CD4-positive, alpha-beta T cell treated with Interleukin-4 for 4 hours (primary cell): ENCODE data around the gene KLHDC7B.

ENCODE experiments used
- DNase-seq: peaks from one replicate; pipeline ENCODE4 v3.0.0-alpha.2; 2020

The KLHDC7B gene

DNA sequence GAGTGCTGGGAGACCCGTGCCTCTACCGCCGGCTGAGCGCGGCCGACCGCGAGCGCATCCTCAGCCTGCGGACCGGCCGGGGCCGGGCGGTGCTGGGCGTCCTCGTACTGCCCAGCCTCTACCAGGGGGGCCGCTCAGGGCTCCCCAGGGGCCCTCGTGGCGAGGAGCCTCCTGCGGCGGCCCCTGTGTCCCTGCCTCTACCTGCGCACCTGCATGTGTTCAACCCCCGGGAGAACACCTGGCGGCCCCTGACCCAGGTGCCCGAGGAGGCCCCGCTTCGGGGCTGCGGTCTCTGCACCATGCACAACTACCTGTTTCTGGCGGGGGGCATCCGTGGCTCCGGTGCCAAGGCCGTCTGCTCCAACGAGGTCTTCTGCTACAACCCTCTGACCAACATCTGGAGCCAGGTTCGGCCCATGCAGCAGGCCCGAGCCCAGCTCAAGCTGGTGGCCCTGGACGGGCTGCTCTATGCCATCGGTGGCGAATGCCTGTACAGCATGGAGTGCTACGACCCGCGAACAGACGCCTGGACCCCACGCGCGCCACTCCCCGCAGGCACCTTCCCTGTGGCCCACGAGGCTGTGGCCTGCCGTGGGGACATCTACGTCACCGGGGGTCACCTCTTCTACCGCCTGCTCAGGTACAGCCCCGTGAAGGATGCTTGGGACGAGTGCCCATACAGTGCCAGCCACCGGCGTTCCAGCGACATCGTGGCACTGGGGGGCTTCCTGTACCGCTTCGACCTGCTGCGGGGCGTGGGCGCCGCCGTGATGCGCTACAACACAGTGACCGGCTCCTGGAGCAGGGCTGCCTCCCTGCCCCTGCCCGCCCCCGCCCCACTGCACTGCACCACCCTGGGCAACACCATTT lies 3.5 kb downstream of the KLHDC7B start:
- DNase-seq: no peak

DNA sequence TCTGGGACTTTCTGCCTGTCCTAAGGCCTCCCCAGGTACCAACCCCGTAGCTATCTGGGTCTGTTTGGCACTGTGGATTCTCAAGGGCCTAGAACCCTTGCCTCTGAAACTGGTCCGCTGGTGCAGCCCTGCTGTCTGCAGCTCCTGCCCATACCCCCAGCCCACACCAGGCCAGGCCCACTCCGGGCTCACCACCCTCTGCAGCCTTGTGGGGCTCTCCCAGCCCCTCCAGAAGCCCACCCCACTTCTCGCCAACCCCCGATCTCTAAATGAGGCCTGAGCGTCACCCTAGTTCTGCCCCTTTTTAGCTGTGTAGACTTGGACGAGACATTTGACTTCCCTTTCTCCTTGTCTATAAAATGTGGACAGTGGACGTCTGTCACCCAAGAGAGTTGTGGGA lies 4.7 kb downstream of the KLHDC7B start:
- no peak for DNase-seq

DNA sequence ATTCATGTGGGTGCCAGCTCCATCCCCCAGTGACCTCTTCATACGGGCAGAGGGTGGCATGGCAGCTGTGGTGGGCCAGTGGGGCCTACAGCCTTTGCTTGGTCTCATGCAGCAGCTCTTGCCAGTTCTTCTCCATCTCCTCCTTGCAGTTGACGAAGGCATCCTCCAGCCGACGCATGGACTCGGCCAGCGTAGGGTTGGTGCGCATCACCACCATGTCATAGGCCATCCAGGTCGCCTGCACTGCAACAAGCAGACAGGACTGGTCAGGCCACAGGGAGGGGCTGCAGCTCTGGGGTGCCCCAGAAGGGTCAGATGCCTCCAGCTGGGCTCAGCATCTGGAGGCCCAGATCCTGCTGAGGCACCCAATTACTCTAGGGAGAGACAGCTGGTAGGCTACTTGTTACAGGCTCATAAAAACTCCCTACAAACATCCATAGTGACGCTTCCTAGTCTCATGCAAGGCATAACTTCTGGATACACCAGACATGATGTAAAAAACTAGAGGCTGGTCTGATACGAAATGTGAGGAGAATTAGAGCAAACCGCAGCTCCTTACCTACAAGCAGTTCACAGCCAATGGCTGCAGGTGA lies 5.6 kb downstream of the KLHDC7B start:
- DNase-seq: no peak

DNA sequence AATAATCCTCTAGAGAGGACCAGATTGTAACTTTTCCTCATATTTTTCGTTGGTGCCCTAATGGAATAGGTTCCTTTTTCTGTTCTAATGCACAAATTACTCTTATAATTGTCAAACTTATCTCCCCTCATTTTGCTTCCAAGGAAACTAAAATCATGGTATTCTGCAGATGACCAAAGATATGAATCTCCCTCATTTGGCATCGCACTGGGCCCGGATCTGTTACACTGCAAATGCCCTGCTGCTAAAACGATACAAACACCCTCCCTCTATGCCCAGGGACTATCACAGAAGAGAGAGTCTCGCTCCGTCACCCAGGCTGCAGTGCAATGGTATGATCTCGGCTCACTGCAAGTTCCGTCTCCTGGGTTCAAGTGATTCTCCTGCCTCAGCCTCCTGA lies 7.6 kb downstream of the KLHDC7B start:
- DNase-seq: no peak

DNA sequence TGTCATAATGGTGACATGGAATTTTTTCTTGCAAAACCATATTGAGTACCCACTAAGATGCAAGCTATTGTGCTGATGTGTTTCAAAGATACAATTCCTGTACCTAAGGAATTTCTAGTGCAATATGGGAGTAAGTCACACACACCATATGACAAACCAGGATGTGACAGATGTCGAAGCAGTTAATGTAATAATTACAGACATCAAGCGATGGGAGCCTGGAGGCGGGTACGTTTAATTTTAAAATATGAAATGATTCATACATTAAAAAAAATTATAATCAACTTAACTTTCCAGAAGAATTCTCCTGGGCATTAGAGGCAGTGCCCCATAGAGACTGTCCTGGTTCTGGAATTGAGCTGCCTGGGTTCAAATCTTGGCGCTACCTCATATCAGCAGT lies 11.0 kb downstream of the KLHDC7B start:
- no peak for DNase-seq

DNA sequence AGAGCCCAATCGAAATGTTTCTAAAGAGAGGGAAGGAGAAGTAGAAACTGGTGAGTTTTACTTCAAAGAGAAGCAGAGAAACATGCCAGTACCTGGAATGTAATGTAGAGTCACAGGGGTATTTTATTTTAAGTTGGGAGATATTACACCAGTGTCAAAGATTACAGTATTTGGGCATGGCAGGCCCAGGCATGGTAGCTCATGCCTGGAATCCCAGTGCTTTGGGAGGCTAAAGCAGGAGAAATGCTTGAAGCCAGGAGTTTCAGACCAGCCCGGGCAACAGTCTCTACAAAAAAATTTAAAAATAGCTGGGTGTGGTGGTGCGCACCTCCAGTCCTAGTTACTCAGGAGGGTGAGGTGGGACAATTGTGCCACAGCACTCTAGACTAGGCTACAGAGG lies 14.3 kb downstream of the KLHDC7B start:
- no peak for DNase-seq

DNA sequence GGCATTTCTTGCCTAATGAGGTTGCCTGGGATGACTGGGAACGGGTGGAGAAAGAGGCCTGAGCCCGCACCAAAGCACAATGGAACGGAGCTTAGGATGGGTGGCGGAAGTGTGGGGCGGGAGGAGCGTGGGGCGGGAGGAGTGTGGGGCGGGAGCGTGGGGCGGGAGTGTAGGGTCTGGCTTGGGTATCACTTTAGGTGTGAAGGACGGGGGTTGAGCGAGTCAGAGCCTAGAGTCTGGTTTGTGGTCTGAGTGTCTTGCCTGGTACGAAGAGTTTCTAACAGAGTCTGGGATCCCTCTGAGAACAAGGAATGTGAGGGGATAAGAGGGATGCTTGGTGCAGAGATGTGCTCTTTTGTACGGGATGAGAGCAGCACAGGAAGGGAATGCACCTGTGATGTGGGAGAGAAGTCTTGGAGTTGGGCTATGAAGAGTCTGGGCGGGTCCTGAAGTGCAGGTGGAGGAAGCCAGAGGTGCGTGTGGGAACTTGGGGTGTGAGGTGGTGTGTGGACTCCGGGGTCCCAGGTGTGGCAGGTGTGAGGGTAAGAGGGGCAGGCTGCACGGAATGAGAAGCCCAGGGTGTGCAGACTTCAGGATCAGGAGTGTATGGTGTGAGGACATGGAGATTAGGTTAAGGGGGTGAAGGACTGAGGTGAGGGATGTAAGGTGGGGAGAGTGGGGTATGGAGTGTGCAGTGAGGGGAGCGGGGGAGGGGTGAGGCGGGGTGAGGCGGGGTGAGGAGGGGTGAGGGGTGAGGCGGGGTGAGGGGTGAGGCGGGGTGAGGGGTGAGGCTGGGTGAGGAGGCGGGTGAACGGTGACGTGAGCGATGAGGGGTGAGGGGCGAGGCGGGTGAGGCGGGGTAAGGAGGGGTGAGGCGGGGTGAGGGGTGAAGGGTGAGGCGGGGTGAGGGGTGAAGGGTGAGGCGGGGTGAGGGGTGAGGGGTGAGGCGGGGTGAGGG lies 16.0 kb downstream of the KLHDC7B start:
- DNase-seq: no peak

DNA sequence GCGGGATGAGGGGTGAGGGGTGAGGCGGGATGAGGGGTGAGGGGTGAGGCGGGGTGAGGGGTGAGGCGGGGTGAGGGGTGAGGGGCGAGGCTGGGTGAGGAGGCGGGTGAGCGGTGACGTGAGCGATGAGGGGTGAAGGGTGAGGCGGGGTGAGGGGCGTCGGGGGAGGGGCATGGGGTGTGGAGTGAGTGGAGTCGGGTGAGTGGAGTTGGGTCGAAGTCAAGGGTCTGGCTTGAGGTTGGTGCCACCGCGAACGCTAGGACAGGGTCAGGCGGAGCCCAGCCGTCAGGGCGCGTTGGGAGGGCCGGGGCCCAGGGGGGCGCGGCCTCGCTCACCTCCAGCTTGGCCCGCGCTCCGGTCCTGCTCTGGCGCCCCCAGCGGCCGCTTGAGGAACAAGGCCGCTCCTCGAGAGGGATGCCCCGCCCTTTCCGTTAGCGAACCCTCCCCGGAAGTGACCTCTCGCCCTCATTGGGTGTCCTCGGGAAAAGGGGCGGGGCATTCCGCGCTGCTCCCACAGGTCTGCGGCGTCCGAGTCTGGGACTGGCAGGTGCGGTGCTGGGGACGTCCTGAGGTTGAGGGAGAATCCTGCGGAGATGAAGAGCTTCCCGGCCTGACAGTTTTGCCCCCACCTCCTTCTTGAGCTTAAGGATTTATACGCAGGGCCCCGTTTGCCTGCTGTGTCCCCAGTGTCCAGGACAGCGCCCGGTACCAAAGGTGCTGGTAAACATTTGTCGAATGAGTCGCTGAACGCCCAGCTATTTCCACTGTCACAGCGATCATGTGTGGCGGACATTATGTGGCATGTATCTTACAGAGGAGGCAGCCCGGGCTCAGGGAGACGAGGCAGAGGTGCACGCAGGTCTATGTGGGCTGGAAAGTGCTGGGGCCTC lies 17.1 kb downstream of the KLHDC7B start, which contains the start of gene SYCE3:
Gene SYCE3, minus strand, starts transcription at position 397 of the 890 bp plus-strand sequence. CDS start 6,514 bp downstream, outside the sequence.
- DNase-seq: peak; percentile 94

DNA sequence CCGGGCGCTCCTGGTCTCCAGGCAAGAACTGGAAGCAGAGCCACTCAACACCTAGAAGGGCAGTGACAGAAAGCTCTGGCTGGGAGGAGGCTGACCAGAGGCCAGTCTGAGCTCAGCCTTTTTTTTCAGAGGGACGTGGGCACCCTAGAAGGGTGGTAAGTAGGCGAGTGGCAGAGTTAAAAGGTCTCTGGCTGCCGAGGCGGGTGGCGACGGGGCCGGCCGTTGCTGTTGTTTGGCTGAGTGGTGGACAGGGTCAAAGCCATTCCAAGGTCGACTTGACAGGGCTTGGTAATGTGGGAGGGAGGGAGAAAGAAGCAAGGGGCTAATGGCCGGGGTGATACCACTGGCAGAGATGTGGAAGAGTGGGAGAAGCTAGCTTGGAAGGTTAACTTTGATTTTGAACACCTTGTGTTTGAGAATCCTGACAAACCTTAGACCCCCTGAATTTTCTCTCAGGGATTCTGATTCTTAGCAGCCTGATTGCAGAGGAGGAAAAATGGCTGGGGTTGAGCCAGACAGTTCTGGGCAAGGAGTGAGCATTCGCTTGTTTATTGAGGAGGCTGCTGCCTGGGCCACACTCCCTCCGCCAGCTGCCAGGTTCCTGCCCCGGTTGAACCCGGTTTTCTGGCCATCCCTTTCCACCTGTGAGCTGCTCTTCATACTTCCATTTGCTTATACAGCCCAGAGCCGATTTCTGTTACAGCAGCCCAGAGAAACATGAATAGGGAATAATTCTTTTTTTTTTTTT lies 17.9 kb downstream of the KLHDC7B start:
- DNase-seq: no peak

DNA sequence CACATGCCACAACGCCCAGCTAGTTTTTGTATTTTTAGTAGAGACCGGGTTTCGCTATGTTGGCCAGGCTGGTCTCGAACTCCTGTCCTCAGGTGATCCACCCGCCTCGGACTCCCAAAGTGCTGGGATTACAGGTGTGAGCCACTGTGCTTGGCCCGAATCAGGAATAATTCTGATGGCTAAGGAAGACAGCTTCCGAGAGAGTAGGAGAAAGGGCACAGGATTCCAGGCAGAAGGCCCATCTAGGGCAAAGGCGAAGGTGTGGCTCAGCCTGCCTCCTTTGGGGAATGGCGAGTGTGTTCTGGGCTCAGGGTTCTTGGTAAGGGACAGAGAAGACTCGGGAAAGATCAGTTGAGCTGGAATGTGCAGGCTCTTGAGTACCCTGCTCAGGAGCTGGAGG lies 18.6 kb downstream of the KLHDC7B start:
- no peak for DNase-seq

DNA sequence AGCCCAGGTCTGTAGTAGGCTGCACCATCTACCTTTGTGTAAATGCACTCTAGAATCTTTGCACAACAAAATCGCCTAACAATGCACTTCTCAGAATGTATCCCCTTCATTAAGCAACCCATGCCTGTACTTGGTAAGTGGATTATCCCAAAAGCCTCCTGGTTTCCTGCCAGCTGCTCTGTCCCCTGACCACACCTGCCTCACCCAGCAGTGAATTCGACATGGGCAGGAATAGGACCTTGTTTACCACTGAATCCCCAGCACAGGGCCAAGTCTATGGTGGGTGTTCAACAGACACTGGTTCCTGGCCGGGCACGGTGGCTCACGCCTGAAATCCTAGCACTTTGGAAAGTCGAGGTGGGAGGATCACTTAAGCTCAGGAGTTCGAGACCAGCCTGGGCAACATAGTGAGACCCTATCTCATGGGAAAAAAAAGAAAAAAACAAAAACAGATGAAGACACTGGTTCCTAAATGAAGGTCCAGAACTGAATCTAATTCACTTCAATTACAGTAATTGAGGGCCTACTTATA lies 22.1 kb downstream of the KLHDC7B start:
- no peak for DNase-seq

DNA sequence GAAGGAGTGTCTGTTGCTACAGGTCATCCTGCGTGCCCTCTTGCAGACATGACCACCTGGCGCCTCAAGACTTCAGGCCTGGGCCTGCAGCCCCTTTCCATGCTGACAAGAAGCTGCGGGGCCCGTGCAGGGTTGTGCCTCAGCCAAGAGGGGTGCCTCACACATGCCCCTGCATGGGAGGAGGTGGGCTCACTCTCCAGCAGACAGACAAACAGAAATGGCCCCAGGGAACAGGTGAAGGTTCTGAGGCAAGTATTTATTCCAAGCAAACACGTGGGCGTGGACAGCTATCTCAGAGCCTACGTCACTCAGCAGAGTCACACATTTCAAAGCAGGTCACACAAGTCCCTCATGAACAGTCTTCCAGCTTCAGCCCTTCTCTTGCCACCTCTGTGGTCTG lies 22.9 kb downstream of the KLHDC7B start:
- DNase-seq: no peak

DNA sequence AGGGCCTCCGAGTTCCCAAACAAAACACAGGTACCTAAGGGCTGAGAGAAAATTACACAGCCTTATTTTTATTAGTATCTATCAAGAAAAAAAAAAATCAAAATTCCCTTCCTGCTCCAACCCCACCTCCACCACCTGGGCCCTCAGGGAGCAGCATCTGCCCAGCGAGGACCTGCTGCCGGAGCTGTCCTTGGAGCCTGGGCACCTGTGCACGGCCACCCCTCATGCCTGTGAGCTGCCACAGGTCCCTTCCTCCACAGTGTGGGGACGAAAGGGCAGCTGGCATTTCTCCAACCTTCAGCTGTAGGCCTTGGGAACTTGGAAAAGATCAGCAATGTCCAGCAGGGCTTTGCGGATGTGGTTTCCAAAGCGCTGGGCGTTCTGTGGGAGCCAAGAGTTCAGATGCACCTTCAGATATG lies 23.4 kb downstream of the KLHDC7B start:
- DNase-seq: no peak

DNA sequence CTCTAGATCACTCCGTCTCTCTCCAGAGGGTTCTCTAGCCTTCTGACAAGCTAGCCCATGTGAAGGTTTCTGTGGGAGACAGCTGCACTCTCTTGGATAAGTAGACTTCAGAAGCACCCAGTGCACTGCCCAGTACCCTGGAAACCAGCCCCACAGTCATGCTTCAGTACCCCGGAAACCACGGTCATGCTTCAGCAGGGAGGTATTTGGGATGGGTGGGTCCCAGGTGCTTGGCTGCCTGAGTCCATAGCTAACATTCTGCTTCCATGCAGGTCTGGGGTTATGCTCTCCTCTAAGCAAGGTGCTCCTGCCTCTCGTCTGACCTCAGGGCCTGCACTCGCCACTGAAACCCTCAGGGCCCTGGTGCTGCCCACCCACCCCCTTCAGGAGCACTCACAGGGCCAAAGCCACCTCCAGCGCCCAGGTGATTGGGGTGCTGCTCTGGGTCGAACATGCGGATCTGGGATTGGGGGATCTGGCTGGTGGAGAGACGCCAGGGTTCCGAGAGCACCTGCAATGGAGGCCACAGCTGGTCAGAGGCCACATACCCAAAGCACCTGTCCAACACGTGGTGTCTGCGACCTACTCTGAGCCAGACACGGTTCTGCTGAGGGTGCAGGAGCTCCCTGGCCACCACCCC lies 24.3 kb downstream of the KLHDC7B start:
- DNase-seq: no peak

DNA sequence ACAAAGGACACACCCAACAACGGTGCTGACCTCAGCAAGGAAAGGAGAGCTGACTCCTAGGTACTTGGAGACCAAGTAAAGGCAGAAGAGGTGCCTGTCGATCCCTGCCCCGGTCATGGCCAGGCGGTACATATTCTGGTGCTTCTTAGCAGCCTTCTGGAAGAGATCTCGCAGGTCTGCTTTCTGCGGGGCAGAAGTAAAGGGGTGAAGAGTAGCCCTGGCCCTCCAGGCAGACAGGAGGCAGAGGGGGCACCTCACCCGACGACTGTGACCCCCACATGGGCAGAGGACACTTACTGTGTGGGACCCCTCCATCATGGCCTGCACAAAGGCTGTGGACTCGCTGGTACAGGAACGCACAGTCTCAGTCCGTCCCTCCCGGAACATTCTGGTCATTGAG lies 25.2 kb downstream of the KLHDC7B start:
- DNase-seq: no peak

DNA sequence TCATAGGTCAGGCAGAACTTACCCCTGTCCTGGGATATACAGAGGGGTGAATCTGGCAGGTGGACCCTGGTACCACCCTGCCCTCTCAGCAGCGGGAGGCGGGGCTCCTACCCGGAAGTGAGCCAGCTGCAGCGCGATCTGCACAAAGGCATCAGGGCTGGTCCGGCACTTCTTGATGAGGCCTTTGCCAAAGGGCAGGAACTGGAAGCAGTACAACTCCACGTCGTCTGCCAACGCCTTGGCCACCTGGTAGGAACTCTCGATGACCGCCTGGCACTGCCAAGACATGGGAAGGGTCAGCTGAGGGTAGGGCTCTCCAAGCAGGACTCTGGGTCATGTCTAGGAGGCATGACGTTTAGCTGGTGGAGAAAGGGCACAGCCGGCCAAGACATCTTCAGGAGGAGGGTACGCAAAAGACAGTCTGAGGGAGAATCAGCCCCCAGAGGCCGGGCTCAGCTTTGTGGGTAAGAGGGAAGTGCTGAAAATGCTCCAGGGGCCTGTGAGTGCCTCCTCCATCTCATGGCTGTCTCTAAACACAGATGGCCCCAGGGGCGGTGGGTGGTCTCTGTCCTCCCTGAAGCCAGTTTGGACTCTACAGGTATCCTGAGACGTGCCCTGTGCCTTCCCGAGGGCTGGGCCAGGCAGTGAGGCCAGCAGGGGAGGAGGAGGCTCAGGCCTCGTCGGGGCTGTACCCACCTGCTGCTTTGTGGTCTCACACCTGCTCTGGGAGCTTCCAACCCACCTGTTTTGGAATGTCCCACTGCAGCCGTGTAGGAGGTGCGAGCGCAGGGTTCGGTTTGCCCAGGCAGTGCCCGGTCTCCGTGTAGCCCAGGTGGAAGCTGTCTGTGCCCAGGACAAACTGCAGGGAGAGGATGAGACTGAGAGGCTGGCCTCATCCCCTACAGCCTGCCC lies 25.8 kb downstream of the KLHDC7B start:
- DNase-seq: no peak

DNA sequence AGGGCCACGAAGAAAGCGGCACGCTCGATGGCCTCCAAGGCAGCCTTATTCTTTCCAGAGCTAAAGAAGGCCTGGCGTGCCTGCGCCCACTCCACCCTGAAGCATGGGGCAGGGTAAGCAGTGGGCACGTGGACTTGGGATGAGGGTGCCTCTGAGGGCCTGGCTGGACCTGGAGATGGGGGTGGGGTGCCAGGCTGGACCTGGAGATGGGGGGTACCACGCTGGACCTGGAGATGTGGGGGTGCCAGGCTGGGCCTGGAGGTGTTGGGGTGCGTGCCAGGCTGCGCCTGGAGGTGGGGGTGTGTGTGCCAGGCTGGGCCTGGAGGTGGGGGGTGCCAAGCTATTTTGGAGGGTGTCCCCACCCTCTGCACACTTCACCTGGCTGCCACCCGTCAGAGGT lies 27.3 kb downstream of the KLHDC7B start:
- no peak for DNase-seq

DNA sequence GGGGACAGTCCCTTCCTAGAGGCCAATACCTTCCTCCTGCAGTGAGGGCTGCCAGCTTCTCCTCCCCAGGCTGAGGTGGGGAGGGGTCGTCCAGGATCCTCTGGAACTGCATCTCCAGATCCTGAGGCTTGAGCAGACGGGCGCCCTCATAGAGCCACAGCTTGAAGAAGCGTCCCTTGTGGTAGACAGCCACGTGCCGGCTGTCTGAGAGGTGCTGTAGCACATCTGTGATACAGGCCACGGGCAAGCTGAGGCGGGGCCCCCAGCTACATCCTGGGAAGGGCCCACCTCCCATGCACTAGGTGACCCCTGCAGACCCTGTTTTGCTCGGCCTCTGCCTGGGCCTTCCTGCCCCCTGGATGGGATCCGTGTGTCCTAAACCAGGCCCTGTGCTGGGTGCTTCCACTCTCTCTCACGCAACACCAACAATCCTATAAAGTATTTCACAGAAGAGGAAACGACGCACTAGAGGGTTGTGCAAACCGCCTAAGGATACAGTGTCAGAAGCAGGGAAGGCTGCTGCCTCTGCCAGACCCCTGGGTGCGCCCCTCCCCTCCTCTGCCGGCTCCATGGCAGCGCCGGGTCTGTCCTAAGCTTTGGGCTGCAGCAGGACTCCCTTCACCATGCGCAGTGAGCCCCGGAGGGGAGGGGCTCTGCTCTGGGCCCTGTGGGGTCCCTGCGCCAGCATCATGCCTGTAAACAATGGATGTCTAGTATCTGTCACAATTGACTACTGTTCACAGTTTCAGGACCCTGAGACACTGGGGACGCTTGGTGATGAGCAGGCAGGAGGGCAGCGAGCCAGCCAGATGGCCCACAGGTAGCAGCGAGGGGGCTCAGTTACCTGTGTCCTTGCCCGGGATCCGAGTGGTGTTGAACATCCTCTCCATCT lies 28.0 kb downstream of the KLHDC7B start:
- no peak for DNase-seq

DNA sequence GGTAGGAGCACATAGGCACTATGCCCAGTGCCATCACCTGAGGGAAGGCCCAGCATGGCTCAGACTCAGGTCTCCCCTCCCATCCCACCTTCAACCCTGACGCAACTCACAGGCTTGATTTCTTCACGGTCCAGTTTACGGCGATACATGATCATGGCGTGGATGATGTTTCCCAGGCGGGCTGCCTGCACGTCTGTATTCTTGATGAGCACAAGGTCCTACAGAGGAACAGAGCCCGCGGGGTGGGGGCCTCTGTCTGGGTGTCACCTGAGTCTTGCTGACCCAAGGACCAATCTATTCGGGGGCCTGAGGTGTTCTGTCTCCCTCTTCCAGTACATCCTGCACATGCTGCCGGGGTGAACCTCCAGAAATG lies 28.7 kb downstream of the KLHDC7B start:
- no peak for DNase-seq
